ENCODE measurements around the gene PTPRG. TPM values are rescaled to one million over a fixed set of nuclear protein-coding genes. Genes with fewer than 3 reads are reported as not detected.

PTPRG gene
- total and polyA plus RNA-seq, 4 donors, result 3.6 to 35.6 (median 8.1) TPM

GRCh38 chr3:61690016-61690415, 128.6 kb downstream of the PTPRG start (continued):
- no peak for TF ChIP-seq REST (IDR thresholded peaks at IDR 0.05)
- no peak for TF ChIP-seq NR2F2 (IDR thresholded peaks at IDR 0.05)
- TF ChIP-seq MAX (IDR thresholded peaks at IDR 0.05), result no peak

DNA sequence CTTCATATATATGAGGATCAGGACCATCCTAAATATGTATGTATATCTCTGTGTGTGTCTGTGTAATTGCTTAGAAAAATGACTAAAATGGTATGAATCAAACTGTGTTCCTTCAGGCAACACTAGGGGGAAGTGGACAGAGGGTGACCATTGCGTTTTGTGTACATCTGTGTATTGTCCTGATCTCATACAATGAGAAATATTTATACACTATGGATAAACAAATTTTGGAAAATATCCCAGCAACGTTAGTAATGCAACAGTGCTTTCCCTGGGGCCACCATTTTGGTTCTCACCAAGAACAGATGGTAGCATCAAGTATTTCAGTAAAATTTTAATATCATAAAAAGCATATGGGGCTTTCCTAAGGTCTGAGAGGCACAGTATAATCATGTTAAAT, 130.1 kb downstream of the PTPRG start:
- no peak for DNase-seq (ENCODE audit: low spot score)
- peaks cover 0 to 3% (median 2%) of the 10 kb centered on the region in 4 donors for H3K4me1 ChIP-seq (ENCODE audit: control insufficient read depth in 4 of 4, insufficient read depth in 4 of 4, low read length in 3 of 4)
- WGBS, result 88% methylated on average over 2 of the region's 2 CpGs
- no peaks in the 10 kb centered on the region for H3K9me3 ChIP-seq (ENCODE audit: control insufficient read depth in 4 of 4, low read length in 3 of 4)
- TF ChIP-seq EGR1 (IDR thresholded peaks at IDR 0.05; ENCODE audit: low read depth in 2 of 2) (no peak), JUND (IDR thresholded peaks at IDR 0.05) (no peak), MAX (IDR thresholded peaks at IDR 0.05) (no peak), RAD21 (IDR thresholded peaks at IDR 0.05) (no peak), FOXA1 (IDR thresholded peaks at IDR 0.05) (no peak), SP1 (IDR thresholded peaks at IDR 0.05) (no peak), NR2F2 (IDR thresholded peaks at IDR 0.05) (no peak), RXRA (IDR thresholded peaks at IDR 0.05) (no peak), HNF4G (IDR thresholded peaks at IDR 0.05) (no peak), REST (IDR thresholded peaks at IDR 0.05) (no peak), FOXA2 (IDR thresholded peaks at IDR 0.05) (no peak), GABPA (IDR thresholded peaks at IDR 0.05 in 1 of 2, conservative IDR thresholded peaks at IDR 0.05 in 1 of 2) (no peak), HNF4A (conservative IDR thresholded peaks at IDR 0.05) (no peak)
- TF ChIP-seq, protein P1, sequence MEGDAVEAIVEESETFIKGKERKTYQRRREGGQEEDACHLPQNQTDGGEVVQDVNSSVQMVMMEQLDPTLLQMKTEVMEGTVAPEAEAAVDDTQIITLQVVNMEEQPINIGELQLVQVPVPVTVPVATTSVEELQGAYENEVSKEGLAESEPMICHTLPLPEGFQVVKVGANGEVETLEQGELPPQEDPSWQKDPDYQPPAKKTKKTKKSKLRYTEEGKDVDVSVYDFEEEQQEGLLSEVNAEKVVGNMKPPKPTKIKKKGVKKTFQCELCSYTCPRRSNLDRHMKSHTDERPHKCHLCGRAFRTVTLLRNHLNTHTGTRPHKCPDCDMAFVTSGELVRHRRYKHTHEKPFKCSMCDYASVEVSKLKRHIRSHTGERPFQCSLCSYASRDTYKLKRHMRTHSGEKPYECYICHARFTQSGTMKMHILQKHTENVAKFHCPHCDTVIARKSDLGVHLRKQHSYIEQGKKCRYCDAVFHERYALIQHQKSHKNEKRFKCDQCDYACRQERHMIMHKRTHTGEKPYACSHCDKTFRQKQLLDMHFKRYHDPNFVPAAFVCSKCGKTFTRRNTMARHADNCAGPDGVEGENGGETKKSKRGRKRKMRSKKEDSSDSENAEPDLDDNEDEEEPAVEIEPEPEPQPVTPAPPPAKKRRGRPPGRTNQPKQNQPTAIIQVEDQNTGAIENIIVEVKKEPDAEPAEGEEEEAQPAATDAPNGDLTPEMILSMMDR (IDR thresholded peaks at IDR 0.05; ENCODE audit: low read depth, low read length, missing input control), result no peak
- TF ChIP-seq, protein P2, sequence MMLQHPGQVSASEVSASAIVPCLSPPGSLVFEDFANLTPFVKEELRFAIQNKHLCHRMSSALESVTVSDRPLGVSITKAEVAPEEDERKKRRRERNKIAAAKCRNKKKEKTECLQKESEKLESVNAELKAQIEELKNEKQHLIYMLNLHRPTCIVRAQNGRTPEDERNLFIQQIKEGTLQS (IDR thresholded peaks at IDR 0.05), result no peak
- H3K27me3 ChIP-seq (ENCODE audit: control insufficient read depth in 4 of 4, insufficient read depth in 4 of 4, low read length in 3 of 4), result no peaks in the 10 kb centered on the region
- H3K36me3 ChIP-seq (ENCODE audit: control insufficient read depth in 4 of 4, insufficient read depth in 3 of 4, low read depth in 1 of 4, low read length in 3 of 4), result no peaks in the 10 kb centered on the region
- H3K4me3 ChIP-seq (ENCODE audit: low read depth in 1 of 3, low read length in 3 of 3), result no peak overlapping the region
- no peak overlapping the region for H3K27ac ChIP-seq (ENCODE audit: low read depth in 1 of 2, low read length in 2 of 2)
- no peak overlapping the region for H3K9ac ChIP-seq (ENCODE audit: low read depth in 1 of 2, low read length in 2 of 2)

All from liver (tissue), 9 donors.